GM19438 (cell line): ENCODE data around the gene TAS1R2.

Source experiments
- ATAC-seq: cut with Tn5 transposase; IDR thresholded peaks from one replicate; pipeline ENCODE4 v1.9.1; 2021; ENCODE audit warnings: low read depth; ENCODE audit not compliant: unreplicated experiment

TAS1R2 gene

GRCh38 chr1:18803851-18804250 is 55.6 kb downstream of the TAS1R2 start:
- ATAC-seq, result no peak

- ATAC-seq, result no peak
These were observed 56.2 kb downstream of the TAS1R2 start for GRCh38 chr1:18803151-18803791.

GRCh38 chr1:18802231-18802630 is 57.2 kb downstream of the TAS1R2 start:
- ATAC-seq, result no peak

DNA sequence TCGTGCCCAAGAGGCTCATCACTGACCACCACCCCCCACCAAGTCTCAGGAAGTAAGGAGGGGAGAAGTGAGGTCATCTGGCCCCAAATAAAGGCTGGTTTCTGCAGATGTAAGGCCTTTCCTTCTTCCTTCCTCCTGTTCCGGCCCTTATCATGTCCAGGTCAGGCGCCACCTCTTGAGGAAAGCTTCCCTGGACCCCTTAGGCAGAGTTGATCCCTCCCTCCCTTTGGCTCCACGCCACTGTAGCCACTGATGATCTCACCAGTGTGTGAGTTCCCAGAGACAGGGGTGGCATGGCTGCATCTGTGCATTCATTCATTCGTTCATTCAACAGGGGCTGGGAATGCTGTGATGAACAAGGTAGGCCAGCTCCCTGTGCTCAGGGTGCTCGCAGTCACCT is 59.2 kb downstream of the TAS1R2 start:
- ATAC-seq, result no peak

DNA sequence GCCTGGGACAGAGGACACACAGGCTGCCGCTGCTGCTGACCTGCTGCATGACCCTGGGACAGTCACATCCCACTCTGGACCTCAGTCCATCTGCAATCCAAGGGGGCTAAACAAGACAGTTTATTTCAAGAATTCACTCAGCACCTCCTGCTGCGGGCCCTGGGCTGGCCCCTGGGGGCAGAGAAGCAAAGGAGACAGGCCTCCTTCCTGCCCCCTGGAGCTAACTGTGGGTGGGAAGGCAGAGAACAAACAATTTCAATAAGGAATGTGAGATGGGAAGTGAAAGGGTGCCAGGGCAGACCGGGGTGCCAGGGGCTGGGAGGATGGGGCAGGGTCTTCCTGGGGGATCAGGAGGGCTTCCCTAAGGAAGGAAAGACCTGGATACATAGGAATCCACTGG is 60.0 kb downstream of the TAS1R2 start:
- no peak for ATAC-seq

DNA sequence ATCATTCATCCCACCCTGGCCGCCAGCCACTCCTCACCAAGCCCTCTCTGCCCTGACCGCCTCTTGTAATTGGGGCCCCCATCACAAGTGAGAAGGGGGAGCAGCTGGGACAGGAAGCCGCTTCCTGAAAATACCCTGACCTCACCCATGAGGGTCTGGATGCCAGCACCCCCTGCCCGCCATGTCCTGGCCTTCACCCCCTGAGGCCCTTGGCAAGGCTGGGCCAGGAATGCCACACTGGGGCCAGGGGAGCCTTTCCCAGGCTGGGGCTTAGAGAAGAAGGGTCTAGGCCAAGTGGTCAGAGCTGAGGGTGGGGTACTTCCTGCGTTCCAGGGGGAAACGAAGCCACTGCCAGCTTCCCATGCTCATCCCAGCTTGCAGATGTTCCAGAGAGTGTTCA is 60.5 kb downstream of the TAS1R2 start:
- ATAC-seq, result no peak

DNA sequence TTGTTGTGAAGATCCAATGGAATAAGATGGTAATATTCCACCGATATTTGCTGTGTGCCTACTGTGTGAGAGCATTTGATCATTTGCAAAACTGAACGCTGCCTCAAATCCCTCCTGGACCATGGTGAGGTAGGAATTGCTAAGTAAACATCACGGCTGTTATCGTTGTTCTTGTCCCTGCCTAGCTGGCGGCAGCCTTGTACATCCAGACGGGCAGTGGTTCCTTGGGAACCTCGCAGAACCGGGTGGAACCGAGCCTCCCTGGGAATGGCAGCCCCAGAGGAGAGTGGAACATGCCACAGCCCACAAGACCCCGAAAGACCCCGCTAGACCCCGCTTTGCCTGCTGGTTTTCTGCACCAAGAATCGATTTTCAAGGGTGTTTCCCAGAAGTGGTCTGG is 60.9 kb downstream of the TAS1R2 start:
- ATAC-seq, result no peak

DNA sequence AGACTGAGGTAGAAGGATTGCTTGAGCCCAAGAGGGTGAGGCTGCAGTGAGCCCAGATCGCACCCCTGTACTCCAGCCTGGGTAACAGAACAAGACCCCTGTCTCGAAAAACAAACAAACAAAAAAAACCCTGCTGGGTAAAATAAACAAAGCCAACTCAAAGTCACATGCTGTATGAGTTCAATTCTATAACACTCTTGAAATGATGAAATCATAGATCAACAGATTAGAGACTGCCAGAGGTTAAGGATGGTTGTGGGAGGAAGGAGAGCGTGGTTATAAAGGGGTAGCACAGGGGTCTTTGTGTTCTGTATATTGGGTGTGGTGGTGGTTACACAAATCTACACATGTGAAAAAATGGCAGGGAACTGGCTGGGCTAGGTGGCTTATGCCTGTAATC is 62.5 kb downstream of the TAS1R2 start:
- no peak for ATAC-seq

- no peak for ATAC-seq
These were observed 64.3 kb downstream of the TAS1R2 start for GRCh38 chr1:18795002-18795689.

- ATAC-seq, result no peak
These were observed 64.9 kb downstream of the TAS1R2 start for GRCh38 chr1:18794561-18794960.

GRCh38 chr1:18794051-18794450 is 65.4 kb downstream of the TAS1R2 start:
- ATAC-seq, result no peak

DNA sequence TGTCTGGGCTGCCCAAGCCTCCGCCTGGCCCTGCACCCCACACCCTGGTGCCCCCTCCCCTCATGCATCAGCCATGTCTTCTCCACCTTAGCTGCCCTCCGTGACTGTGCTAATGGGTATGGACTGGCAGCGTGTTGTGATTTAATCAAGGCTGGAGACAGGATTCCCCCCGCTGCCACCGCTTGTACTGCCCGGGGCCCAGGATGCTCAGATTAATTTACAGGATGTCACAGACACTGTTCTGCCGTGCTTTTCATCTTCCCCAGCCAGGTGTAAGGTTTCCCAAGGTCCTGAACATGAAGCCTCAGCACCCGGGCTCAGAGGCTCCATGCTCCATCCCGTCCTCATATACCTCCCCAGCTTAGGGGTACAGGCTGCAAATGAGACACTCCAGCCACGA is 66.3 kb downstream of the TAS1R2 start:
- ATAC-seq, result no peak

DNA sequence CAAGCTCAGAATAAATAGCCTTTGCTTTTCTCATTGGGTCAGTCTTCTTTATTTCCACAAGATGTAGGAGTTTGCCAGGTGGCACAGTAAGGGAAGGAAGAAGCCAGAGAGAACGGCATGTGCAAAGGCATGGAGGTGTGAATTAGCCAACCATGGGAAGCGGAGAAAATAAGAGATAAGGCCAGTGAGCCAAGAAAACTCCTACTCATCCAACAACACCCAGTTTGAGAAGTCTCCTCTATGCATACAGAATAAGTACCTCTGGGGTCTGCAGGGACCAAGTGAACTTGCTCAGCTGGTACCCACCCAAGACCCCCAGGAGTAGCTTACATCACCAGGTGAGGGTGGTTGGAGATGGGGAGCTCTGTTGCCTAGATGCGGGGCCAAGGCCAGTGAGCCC is 66.7 kb downstream of the TAS1R2 start:
- ATAC-seq, result no peak
